GM23248 (cell line): Measurements from ENCODE around the gene PGC. TPM values are rescaled to one million over a fixed set of nuclear protein-coding genes. Genes with fewer than 3 reads are reported as not detected.

ENCODE experiments used
- DNase-seq: peaks from one replicate; pipeline ENCODE4 v3.0.0-alpha.2; 2015
- H2AFZ ChIP-seq: fragments of 200-600 bp; sonication (generic); 2 replicates; pipeline ENCODE4 v1.6.1; 2016; ENCODE audit warnings: antibody characterized with exemption
- H3F3A ChIP-seq: fragments of 200-600 bp; sonication (generic); 2 replicates; pipeline ENCODE4 v1.6.1; 2016; ENCODE audit warnings: mild to moderate bottlenecking, antibody characterized with exemption, mixed run types; ENCODE audit not compliant: insufficient read depth
- H3K27ac ChIP-seq: fragments of 200-600 bp; sonication (generic); 2 replicates; pipeline ENCODE4 v1.5.1; 2016; ENCODE audit warnings: mild to moderate bottlenecking
- H3K27me3 ChIP-seq: fragments of 200-600 bp; sonication (generic); replicated peaks from 2 replicates; pipeline ENCODE4 v1.6.1; 2016; ENCODE audit warnings: mild to moderate bottlenecking; ENCODE audit not compliant: insufficient read depth
- H3K36me3 ChIP-seq: fragments of 200-600 bp; sonication (generic); 2 replicates; pipeline ENCODE4 v1.6.1; 2016; ENCODE audit warnings: low read depth, mild to moderate bottlenecking
- H3K4me1 ChIP-seq: fragments of 200-600 bp; sonication (generic); 2 replicates; pipeline ENCODE4 v1.6.1; 2016; ENCODE audit warnings: mild to moderate bottlenecking; ENCODE audit not compliant: insufficient read depth
- H3K4me2 ChIP-seq: fragments of 200-600 bp; sonication (generic); one replicate; pipeline ENCODE4 v1.6.1; 2016; ENCODE audit warnings: mild to moderate bottlenecking; ENCODE audit not compliant: unreplicated experiment
- H3K4me3 ChIP-seq: fragments of 200-600 bp; sonication (generic); 2 replicates; pipeline ENCODE4 v1.5.1; 2016; ENCODE audit warnings: mild to moderate bottlenecking
- H3K79me2 ChIP-seq: fragments of 200-600 bp; sonication (generic); 2 replicates; pipeline ENCODE4 v1.6.1; 2016; ENCODE audit warnings: mild to moderate bottlenecking; ENCODE audit not compliant: insufficient read depth
- H3K9ac ChIP-seq: fragments of 200-600 bp; sonication (generic); 2 replicates; pipeline ENCODE4 v1.6.1; 2016; ENCODE audit warnings: mild to moderate bottlenecking
- H3K9me2 ChIP-seq: fragments of 200-600 bp; sonication (generic); 2 replicates; pipeline ENCODE4 v1.6.1; 2016; ENCODE audit warnings: mixed run types, mild to moderate bottlenecking, moderate library complexity; ENCODE audit not compliant: insufficient read depth
- H3K9me3 ChIP-seq: fragments of 200-600 bp; sonication (generic); one replicate; pipeline ENCODE4 v1.6.1; 2017; ENCODE audit warnings: low read depth
- H4K20me1 ChIP-seq: fragments of 200-600 bp; sonication (generic); 2 replicates; pipeline ENCODE4 v1.6.0; 2016; ENCODE audit not compliant: insufficient read depth
- EZH2 ChIP-seq: fragments of 200-600 bp; sonication (generic); IDR thresholded peaks from 2 replicates; pipeline ENCODE4 v1.6.1; 2018; ENCODE audit warnings: antibody characterized with exemption, mild to moderate bottlenecking; ENCODE audit not compliant: insufficient read depth, poor library complexity, severe bottlenecking
- EZH2phosphoT487 ChIP-seq: fragments of 200-600 bp; sonication (generic); IDR thresholded peaks from 2 replicates; pipeline ENCODE4 v1.6.1; 2018; ENCODE audit warnings: antibody characterized with exemption, moderate library complexity, mild to moderate bottlenecking, low read depth; ENCODE audit not compliant: insufficient read depth
- WGBS, 2 experiments: methylation state at CpG; one replicate each; pipeline ENCODE4 v1.1.6; 2015 to 2017; ENCODE audit warnings: low lambda C conversion rate in 2 of 2, low coverage in 1 of 2; ENCODE audit errors: missing lambda C conversion rate in 2 of 2; 5-methylcytosine and 5-hydroxymethylcytosine counted together
- in situ Hi-C: fragments of 300-500 bp; cut with MboI; formaldehyde crosslinking; loops from 2 replicates; pipeline ENCODE4 v1.15.0; 2020
- polyA plus RNA-seq: library from polyadenylated mRNA; unstranded; fragments of >200 nt; fragmentation: Nextera tagmentation; extraction: Ambion mirVana; gene quantifications from 2 replicates; pipeline ENCODE4 v1.2.1, GENCODE V29; 2016
- total RNA-seq: library from RNA; depleted of rRNA; stranded (reverse); fragments of >200 nt; shearing (Covaris generic); gene quantifications from 2 replicates; pipeline ENCODE4 v1.2.3, GENCODE V29; 2014

Gene PGC
- total and polyA plus RNA-seq, 2 experiments from 2014 or later: not detected

- TF ChIP-seq EZH2: no peak
- no peak for TF ChIP-seq EZH2phosphoT487
Observed at GRCh38 chr6:41785689-41786450, 38.7 kb upstream of the PGC start.

GRCh38 chr6:41785254-41785653, 38.1 kb upstream of the PGC start:
- no peak for TF ChIP-seq EZH2phosphoT487
- no peak for TF ChIP-seq EZH2
- H3K4me2 ChIP-seq: no peak overlapping the region
- H3K27me3 ChIP-seq: no peaks in the 10 kb centered on the region
- no peak overlapping the region for H3K4me3 ChIP-seq
- 90 to 94% methylated on average over 11 of the region's 11 CpGs for WGBS, 2 experiments
- H3K36me3 ChIP-seq: peaks cover 10% of the 10 kb centered on the region
- no peaks in the 10 kb centered on the region for H3K9me3 ChIP-seq
- no peak overlapping the region for H2AFZ ChIP-seq
- no peaks in the 10 kb centered on the region for H3K9me2 ChIP-seq
- no peak overlapping the region for H3K9ac ChIP-seq
- in situ Hi-C loops: no loop called here
- H4K20me1 ChIP-seq: no peaks in the 10 kb centered on the region
- H3F3A ChIP-seq: peaks cover 6% of the 10 kb centered on the region; the same call in 1 of the 2 replicates
- H3K27ac ChIP-seq: no peak overlapping the region
- peaks cover 8% of the 10 kb centered on the region; the same call in 1 of the 2 replicates for H3K4me1 ChIP-seq
- no peak for DNase-seq
- H3K79me2 ChIP-seq: peaks cover 28% of the 10 kb centered on the region

More at GRCh38 chr6:41785689-41786450, 38.7 kb upstream of the PGC start:
- H3K4me2 ChIP-seq: peak overlapping the region; percentile 84
- peaks cover 16% of the 10 kb centered on the region for H3K36me3 ChIP-seq
- no peaks in the 10 kb centered on the region for H3K9me2 ChIP-seq
- 0 out of 2 replicates have a peak overlapping the region, but pooled peaks have one; percentile 6 for H3K27ac ChIP-seq
- H3K79me2 ChIP-seq: peaks cover 33% of the 10 kb centered on the region
- no peaks in the 10 kb centered on the region for H3K27me3 ChIP-seq
- H3F3A ChIP-seq: peaks cover 9% of the 10 kb centered on the region; the same call in 1 of the 2 replicates
- H3K9ac ChIP-seq: peak overlapping the region; percentile 100
- peak overlapping the region; percentile 100 for H3K4me3 ChIP-seq
- 8 to 17% methylated on average over 18 to 27 of the region's 29 CpGs for WGBS, 2 experiments
- H3K9me3 ChIP-seq: no peaks in the 10 kb centered on the region
- DNase-seq: peak; percentile 54
- peaks cover 8% of the 10 kb centered on the region; the same call in 1 of the 2 replicates for H3K4me1 ChIP-seq
- no peaks in the 10 kb centered on the region for H4K20me1 ChIP-seq
- peak overlapping the region; percentile 98 for H2AFZ ChIP-seq
- in situ Hi-C loops: no loop called here

- Histone ChIP-seq H3K79me2 (peaks cover 22% of the 10 kb centered on the region), H3K4me1 (peaks cover 8% of the 10 kb centered on the region; the same call in 1 of the 2 replicates), H3K27ac (no peak overlapping the region), H3K36me3 (peaks cover 4% of the 10 kb centered on the region), H3K9ac (no peak overlapping the region), H3K27me3 (no peaks in the 10 kb centered on the region), H3K4me3 (no peak overlapping the region), H3K9me2 (no peaks in the 10 kb centered on the region), H2AFZ (no peak overlapping the region), H3K4me2 (no peak overlapping the region), H3K9me3 (no peaks in the 10 kb centered on the region), H4K20me1 (no peaks in the 10 kb centered on the region), H3F3A (peaks cover 2% of the 10 kb centered on the region; the same call in 1 of the 2 replicates)
- in situ Hi-C loops: no loop called here
- 72 to 82% methylated on average over 5 of the region's 5 CpGs for WGBS, 2 experiments
- TF ChIP-seq EZH2 (no peak), EZH2phosphoT487 (no peak)
- no peak for DNase-seq
Observed at GRCh38 chr6:41784581-41785171, 37.5 kb upstream of the PGC start.

GRCh38 chr6:41783106-41783780, 36.0 kb upstream of the PGC start:
- H3K4me3 ChIP-seq: no peak overlapping the region
- H3K9ac ChIP-seq: no peak overlapping the region
- no peaks in the 10 kb centered on the region for H3K36me3 ChIP-seq
- no peak for DNase-seq
- no peaks in the 10 kb centered on the region for H3F3A ChIP-seq
- TF ChIP-seq EZH2 (no peak), EZH2phosphoT487 (no peak)
- H3K4me2 ChIP-seq: no peak overlapping the region
- no peaks in the 10 kb centered on the region for H3K27me3 ChIP-seq
- H4K20me1 ChIP-seq: no peaks in the 10 kb centered on the region
- no peaks in the 10 kb centered on the region for H3K9me3 ChIP-seq
- peaks cover 15% of the 10 kb centered on the region for H3K79me2 ChIP-seq
- H2AFZ ChIP-seq: no peak overlapping the region
- H3K27ac ChIP-seq: no peak overlapping the region
- in situ Hi-C loops: no loop called here
- 64 to 66% methylated on average over 6 of the region's 6 CpGs for WGBS, 2 experiments
- no peaks in the 10 kb centered on the region for H3K9me2 ChIP-seq
- H3K4me1 ChIP-seq: 0 out of 2 replicates have a peak, but pooled peaks cover 8% of the 10 kb centered on the region
